Measurements from ENCODE around the gene PODXL2.

Gene PODXL2

GRCh38 chr3:127588806-127589577, 40.0 kb upstream of the PODXL2 start:
- DNase-seq (ENCODE audit: low read depth): no peak
- peak overlapping the region; percentile 82 for H3K4me3 ChIP-seq (ENCODE audit: low read depth, low read length)
- in situ Hi-C loops (cut with HindIII; ENCODE audit: low sequenced_read_pairs): no loop called here
- no peak for TF ChIP-seq CTCF (IDR thresholded peaks at IDR 0.05; ENCODE audit: low read depth, low read length, missing control alignments)

GRCh38 chr3:127589600-127590281, 39.2 kb upstream of the PODXL2 start:
- in situ Hi-C loops (cut with HindIII; ENCODE audit: low sequenced_read_pairs): no loop called here
- peak overlapping the region; percentile 82 for H3K4me3 ChIP-seq (ENCODE audit: low read depth, low read length)
- no peak for DNase-seq (ENCODE audit: low read depth)
- no peak for TF ChIP-seq CTCF (IDR thresholded peaks at IDR 0.05; ENCODE audit: low read depth, low read length, missing control alignments)

GRCh38 chr3:127590282-127590592, 38.7 kb upstream of the PODXL2 start:
- DNase-seq (ENCODE audit: low read depth): no peak
- no peak for TF ChIP-seq CTCF (IDR thresholded peaks at IDR 0.05; ENCODE audit: low read depth, low read length, missing control alignments)
- peak overlapping the region; percentile 82 for H3K4me3 ChIP-seq (ENCODE audit: low read depth, low read length)
- in situ Hi-C loops (cut with HindIII; ENCODE audit: low sequenced_read_pairs): no loop called here

GRCh38 chr3:127590593-127591465, 38.2 kb upstream of the PODXL2 start, which contains the start of gene TPRA1:
TSS of gene TPRA1 (minus strand) at chr3:127590733. CDS start at chr3:127580146, 10,587 bp downstream.
- no peak for TF ChIP-seq CTCF (IDR thresholded peaks at IDR 0.05; ENCODE audit: low read depth, low read length, missing control alignments)
- H3K4me3 ChIP-seq (ENCODE audit: low read depth, low read length): peak within 1 kb of the TSS; percentile 82
- peak; percentile 94 for DNase-seq (ENCODE audit: low read depth)
- in situ Hi-C loops (cut with HindIII; ENCODE audit: low sequenced_read_pairs): no loop called here

- TF ChIP-seq CTCF (IDR thresholded peaks at IDR 0.05; ENCODE audit: low read depth, low read length, missing control alignments): no peak
- DNase-seq (ENCODE audit: low read depth): no peak
- no peak overlapping the region for H3K4me3 ChIP-seq (ENCODE audit: low read depth, low read length)
- in situ Hi-C loops (cut with HindIII; ENCODE audit: low sequenced_read_pairs): no loop called here
These were observed 35.8 kb upstream of the PODXL2 start for GRCh38 chr3:127593178-127593577.

GRCh38 chr3:127595303-127595702, 33.7 kb upstream of the PODXL2 start:
- H3K4me3 ChIP-seq (ENCODE audit: low read depth, low read length): no peak overlapping the region
- TF ChIP-seq CTCF (IDR thresholded peaks at IDR 0.05; ENCODE audit: low read depth, low read length, missing control alignments): no peak
- in situ Hi-C loops (cut with HindIII; ENCODE audit: low sequenced_read_pairs): no loop called here
- no peak for DNase-seq (ENCODE audit: low read depth)

Data from astrocyte of the cerebellum (primary cell).